ENCODE measurements around the gene WDR47.

DNA sequence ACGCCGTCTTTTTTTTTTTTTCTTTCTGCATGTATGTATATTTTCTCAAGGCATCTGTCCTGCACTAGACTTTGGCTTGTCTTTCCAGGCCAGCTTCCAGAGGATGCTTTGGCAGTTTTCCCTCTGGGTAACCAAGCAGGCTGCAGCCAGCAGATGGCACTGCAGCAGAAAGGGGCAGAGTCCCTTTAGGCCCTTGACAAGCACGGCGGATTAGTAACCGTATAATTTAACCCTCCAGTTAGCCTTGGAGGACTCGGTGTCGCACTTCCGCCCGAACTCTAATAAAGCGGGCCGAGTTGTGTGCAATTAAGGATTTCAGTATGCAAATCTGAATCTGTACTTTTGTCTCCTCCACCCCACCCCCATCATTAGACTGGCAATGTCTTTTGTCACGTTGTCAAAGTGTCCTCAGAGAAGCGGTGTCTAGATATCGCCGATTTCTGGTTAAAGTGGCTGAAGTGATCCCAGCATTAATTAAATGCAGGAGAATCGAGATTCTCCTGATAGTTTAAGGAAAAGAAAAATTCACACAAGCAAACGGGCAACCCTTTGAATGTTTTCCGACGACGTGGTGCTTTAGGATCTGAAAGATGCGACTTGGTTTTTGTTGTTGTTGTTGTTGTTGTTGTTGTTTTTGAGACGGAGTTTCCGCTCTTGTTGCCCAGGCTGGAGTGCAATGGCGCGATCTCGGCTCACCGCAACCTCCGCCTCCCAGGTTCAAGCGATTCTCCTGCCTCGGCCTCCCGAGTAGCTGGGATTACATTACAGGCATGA is 47.5 kb upstream of the WDR47 start:
- no peak for TF ChIP-seq EZH2 (IDR thresholded peaks at IDR 0.05)
- TF ChIP-seq, protein P1, sequence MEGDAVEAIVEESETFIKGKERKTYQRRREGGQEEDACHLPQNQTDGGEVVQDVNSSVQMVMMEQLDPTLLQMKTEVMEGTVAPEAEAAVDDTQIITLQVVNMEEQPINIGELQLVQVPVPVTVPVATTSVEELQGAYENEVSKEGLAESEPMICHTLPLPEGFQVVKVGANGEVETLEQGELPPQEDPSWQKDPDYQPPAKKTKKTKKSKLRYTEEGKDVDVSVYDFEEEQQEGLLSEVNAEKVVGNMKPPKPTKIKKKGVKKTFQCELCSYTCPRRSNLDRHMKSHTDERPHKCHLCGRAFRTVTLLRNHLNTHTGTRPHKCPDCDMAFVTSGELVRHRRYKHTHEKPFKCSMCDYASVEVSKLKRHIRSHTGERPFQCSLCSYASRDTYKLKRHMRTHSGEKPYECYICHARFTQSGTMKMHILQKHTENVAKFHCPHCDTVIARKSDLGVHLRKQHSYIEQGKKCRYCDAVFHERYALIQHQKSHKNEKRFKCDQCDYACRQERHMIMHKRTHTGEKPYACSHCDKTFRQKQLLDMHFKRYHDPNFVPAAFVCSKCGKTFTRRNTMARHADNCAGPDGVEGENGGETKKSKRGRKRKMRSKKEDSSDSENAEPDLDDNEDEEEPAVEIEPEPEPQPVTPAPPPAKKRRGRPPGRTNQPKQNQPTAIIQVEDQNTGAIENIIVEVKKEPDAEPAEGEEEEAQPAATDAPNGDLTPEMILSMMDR (IDR thresholded peaks at IDR 0.05) = peak; percentile 80
- no peak for TF ChIP-seq EZH2phosphoT487 (IDR thresholded peaks at IDR 0.05)

All from neural progenitor cell (in vitro differentiated cells).